K562 (cell line): ENCODE results near the gene IL17A. TPM values are rescaled to one million over a fixed set of nuclear protein-coding genes. Genes with fewer than 3 reads are reported as not detected.

ENCODE experiments used
- ATAC-seq: fragments of 200-7000 bp; cut with Tn5 transposase; 3 replicates; pipeline ENCODE4 v1.9.1; 2020; ENCODE audit warnings: moderate library complexity
- BruUV-seq: library from RNA; stranded (reverse); fragments of 400-500 nt; replicated peaks from 2 replicates; lab custom pipeline; 2021; lab: Mats Ljungman, UMichigan
- CTCF ChIA-PET: fragments of 300-600 bp; formaldehyde crosslinking; extraction: SDS; loops from one replicate; lab custom pipeline; 2021; ENCODE audit warnings: low intra/inter-chr PET ratio; lab: Yijun Ruan, JAX
- POLR2A ChIA-PET: fragments of 300-600, 350-650 bp; sonication (Branson Sonifier 250); formaldehyde crosslinking; extraction: SDS; loops from one replicate; lab custom pipeline; 2021; ENCODE audit warnings: antibody characterized with exemption, inconsistent platforms; lab: Yijun Ruan, JAX
- DNase-seq, 4 experiments: peaks; one replicate each; pipeline versions ENCODE4 v3.0.0 to v3.0.0-alpha.2; 2011 to 2018; ENCODE audit warnings: low spot score in 3 of 4, mixed read lengths in 3 of 4; ENCODE audit errors: extremely low read depth in 1 of 4
- FAIRE-seq: peaks from 2 replicates; lab custom pipeline; 2011; peaks lifted over from hg19 to GRCh38; lab: Jason Lieb, UNC
- H2AFZ ChIP-seq: 2 replicates; pipeline ENCODE4 v1.6.0; 2011; ENCODE audit warnings: low read depth, low read length, control low read depth, inconsistent platforms
- H3K27ac ChIP-seq: fragments of 200-600 bp; 3 replicates; pipeline ENCODE4 v1.8.0; 2011; ENCODE audit warnings: low read depth, mild to moderate bottlenecking, control low read depth, inconsistent platforms, low read length, moderate library complexity, mixed read lengths; ENCODE audit errors: extremely low read depth
- H3K27me3 ChIP-seq, 2 experiments: fragments of 300-600 bp in 1 of 2; 2 replicates in 1 of 2; 3 replicates in 1 of 2; pipeline versions ENCODE4 v1.6.0 to v1.8.0; 2011; ENCODE audit warnings: inconsistent platforms in 2 of 2, low read length in 2 of 2, mild to moderate bottlenecking in 1 of 2, mixed read lengths in 1 of 2, moderate library complexity in 1 of 2; ENCODE audit not compliant: control insufficient read depth in 2 of 2, insufficient read depth in 2 of 2
- H3K36me3 ChIP-seq: fragments of 300-600 bp; 3 replicates; pipeline ENCODE4 v1.8.0; 2011; ENCODE audit warnings: mild to moderate bottlenecking, low read length, inconsistent platforms; ENCODE audit not compliant: control insufficient read depth, insufficient read depth
- H3K4me1 ChIP-seq, 2 experiments: fragments of 200-600 bp in 1 of 2; replicated peaks in 1 of 2; 2 replicates in 1 of 2; 3 replicates in 1 of 2; pipeline versions ENCODE4 v1.5.1 to v1.8.0; 2011; ENCODE audit warnings: inconsistent platforms in 2 of 2, low read length in 2 of 2, mild to moderate bottlenecking in 1 of 2, mixed read lengths in 1 of 2, moderate library complexity in 1 of 2; ENCODE audit not compliant: control insufficient read depth in 2 of 2, insufficient read depth in 2 of 2
- H3K4me2 ChIP-seq: 2 replicates; pipeline ENCODE4 v1.6.1; 2011; ENCODE audit warnings: low read length, control low read depth, inconsistent platforms, mixed read lengths; ENCODE audit not compliant: insufficient read depth
- H3K4me3 ChIP-seq: fragments of 200-600 bp; sonication (generic), shearing (Covaris generic); 2 replicates; pipeline ENCODE4 v1.5.1; 2016; ENCODE audit warnings: control low read depth, inconsistent platforms
- H3K79me2 ChIP-seq: fragments of 200-600 bp; 3 replicates; pipeline ENCODE4 v1.8.0; 2011; ENCODE audit warnings: low read length, inconsistent platforms; ENCODE audit not compliant: control insufficient read depth, insufficient read depth
- H3K9ac ChIP-seq, 2 experiments: 2 replicates each; pipeline versions ENCODE4 v1.6.0 to v1.6.1; 2011; ENCODE audit warnings: low read depth in 2 of 2, low read length in 2 of 2, control low read depth in 1 of 2, inconsistent platforms in 1 of 2, mild to moderate bottlenecking in 1 of 2, mixed read lengths in 1 of 2; ENCODE audit not compliant: insufficient read depth in 1 of 2
- H3K9me1 ChIP-seq: one replicate; pipeline ENCODE4 v1.6.0; 2011; ENCODE audit warnings: inconsistent platforms, mild to moderate bottlenecking, low read length, moderate library complexity; ENCODE audit not compliant: control insufficient read depth, insufficient read depth
- H3K9me3 ChIP-seq: replicated peaks from 2 replicates; pipeline ENCODE4 v1.5.1; 2011; ENCODE audit warnings: low read depth, low read length, inconsistent platforms; ENCODE audit not compliant: control insufficient read depth, insufficient read depth
- H4K20me1 ChIP-seq: replicated peaks from 2 replicates; pipeline ENCODE4 v1.6.1; 2011; ENCODE audit warnings: low read length, inconsistent platforms, mixed read lengths; ENCODE audit not compliant: control insufficient read depth, insufficient read depth
- COPS2 ChIP-seq: fragments of 450-650 bp; conservative IDR thresholded peaks from 2 replicates; pipeline ENCODE4 v1.6.1; 2016; ENCODE audit warnings: mild to moderate bottlenecking, moderate library complexity
- CREM ChIP-seq: IDR thresholded peaks from 2 replicates; pipeline ENCODE4 v1.6.1; 2014; ENCODE audit warnings: antibody characterized with exemption, low read depth
- E2F1 ChIP-seq: sonication (generic); formaldehyde crosslinking; IDR thresholded peaks from 2 replicates; pipeline ENCODE4 v1.8.1; 2023; ENCODE audit warnings: mild to moderate bottlenecking, missing genetic modification reagents, moderate library complexity
- MEIS2 ChIP-seq: fragments of 450-650 bp; IDR thresholded peaks from 2 replicates; pipeline ENCODE4 v1.6.1; 2014; ENCODE audit warnings: mild to moderate bottlenecking; ENCODE audit not compliant: partially characterized antibody
- NFIC ChIP-seq: fragments of 450-650 bp; IDR thresholded peaks from 2 replicates; pipeline ENCODE4 v1.6.1; 2017; ENCODE audit warnings: mild to moderate bottlenecking, inconsistent platforms
- NR2C2 ChIP-seq, 2 experiments: fragments of 200-800 bp in 1 of 2; sonication (Bioruptor generic) in 1 of 2; sonication (generic) in 1 of 2; formaldehyde crosslinking in 1 of 2; IDR thresholded peaks; 2 replicates each; pipeline versions ENCODE4 v1.6.1 to v1.8.0; 2016 to 2022; ENCODE audit warnings: mild to moderate bottlenecking in 1 of 2, missing compliant biosample characterization in 1 of 2, missing genetic modification characterization in 1 of 2, missing genetic modification reagents in 1 of 2
- PHTF2 ChIP-seq: fragments of 250-450 bp; sonication (Bioruptor Pico); IDR thresholded peaks from 2 replicates; pipeline ENCODE4 v1.5.0; 2021; ENCODE audit warnings: mild to moderate bottlenecking
- PTTG1 ChIP-seq: fragments of 450-650 bp; IDR thresholded peaks from 2 replicates; pipeline ENCODE4 v1.6.1; 2016; ENCODE audit warnings: low read depth, mild to moderate bottlenecking, missing genetic modification characterization, missing compliant biosample characterization
- SREBF2 ChIP-seq: sonication (generic); formaldehyde crosslinking; IDR thresholded peaks from 2 replicates; pipeline ENCODE4 v1.4.0; 2020; ENCODE audit warnings: mild to moderate bottlenecking, missing genetic modification reagents
- SRSF7 ChIP-seq: fragments of 200-400 bp; formaldehyde crosslinking; optimal IDR thresholded peaks from 2 replicates; pipeline ENCODE3; 2017; ENCODE audit warnings: mild to moderate bottlenecking, low read depth, low read length
- TSHZ1 ChIP-seq: fragments of 250-450 bp; sonication (Bioruptor Pico); IDR thresholded peaks from 2 replicates; pipeline ENCODE4 v1.4.0; 2020; ENCODE audit warnings: mild to moderate bottlenecking, moderate library complexity
- ZBTB7A ChIP-seq: IDR thresholded peaks from 2 replicates; pipeline ENCODE4 v1.6.1; 2011; ENCODE audit warnings: low read depth, mild to moderate bottlenecking, low read length, moderate library complexity, borderline replicate concordance; ENCODE audit not compliant: control insufficient read depth
- ZFP36 ChIP-seq: fragments of 150-350 bp; IDR thresholded peaks from 2 replicates; pipeline ENCODE4 v1.6.1; 2018; ENCODE audit warnings: low read length, low read depth; ENCODE audit not compliant: partially characterized antibody
- ZNF121 ChIP-seq: sonication (generic); formaldehyde crosslinking; conservative IDR thresholded peaks from 2 replicates; pipeline ENCODE4 v1.8.0; 2022; ENCODE audit warnings: missing genetic modification reagents
- ZNF212 ChIP-seq: fragments of 450-650 bp; formaldehyde crosslinking; IDR thresholded peaks from 2 replicates; pipeline ENCODE4 v1.4.0; 2020; ENCODE audit warnings: mild to moderate bottlenecking
- ZNF253 ChIP-seq: fragments of 250-450 bp; sonication (Bioruptor Pico); conservative IDR thresholded peaks from 2 replicates; pipeline ENCODE4 v1.6.1; 2021; ENCODE audit warnings: mild to moderate bottlenecking
- ZNF511 ChIP-seq: sonication (generic); formaldehyde crosslinking; IDR thresholded peaks from 2 replicates; pipeline ENCODE4 v1.8.0; 2022; ENCODE audit warnings: mild to moderate bottlenecking, missing genetic modification reagents
- ZNF830 ChIP-seq: fragments of 250-450 bp; sonication (Bioruptor Pico); IDR thresholded peaks from 2 replicates; pipeline ENCODE4 v1.5.0; 2021; ENCODE audit warnings: mild to moderate bottlenecking
- WGBS: fragments of 100-300 bp; shearing (Covaris generic); methylation state at CpG from one replicate; pipeline ENCODE4 v1.1.6; 2016; ENCODE audit warnings: low coverage, mixed read lengths; ENCODE audit not compliant: insufficient coverage; ENCODE audit errors: missing lambda C conversion rate; 5-methylcytosine and 5-hydroxymethylcytosine counted together
- in situ Hi-C: fragments of 300-500 bp; cut with MboI; formaldehyde crosslinking; loops from 4 replicates; pipeline ENCODE4 v1.15.0; 2018; ENCODE audit warnings: inconsistent platforms, mixed read lengths
- intact Hi-C: fragments of 100-400 bp; cut with micrococcal nuclease; formaldehyde crosslinking; loops from 2 replicates; pipeline ENCODE4 v1.14.2; 2022
- polyA plus RNA-seq, 8 experiments: library from polyadenylated mRNA; depleted of rRNA in 4 of 8; stranded (reverse) in 5 of 8; unstranded in 3 of 8; fragments of >200 nt; fragmentation: Nextera tagmentation in 2 of 8; fragmentation: Illumina TruSeq in 1 of 8; extraction: Ambion mirVana in 2 of 8; extraction: Trizol in 1 of 8; gene quantifications; 2 replicates each; pipeline versions ENCODE4 v1.2.1 to v1.2.3, GENCODE V29; 2011 to 2014; ENCODE audit warnings: inconsistent platforms in 1 of 8, missing spikeins in 1 of 8
- total RNA-seq, 7 experiments: library from RNA; depleted of rRNA in 6 of 7; stranded (reverse); fragments of >200 nt in 6 of 7; fragmentation: Illumina TruSeq in 2 of 7; extraction: Trizol in 2 of 7; gene quantifications; 2 replicates each; pipeline versions ENCODE4 v1.2.1 to v1.2.3, GENCODE V29; 2011 to 2021; ENCODE audit warnings: low replicate concordance in 1 of 7

The IL17A gene
- total and polyA plus RNA-seq, 9 of the 15 experiments (the other 6 are each of a cell fraction or from before 2014, with no cell fraction given), result not detected

- TF ChIP-seq CREM, result peak; percentile 84
- TF ChIP-seq MEIS2, result peak; percentile 42
- TF ChIP-seq ZNF121 (CRISPR knock-in tag), result no peak
- no peak for TF ChIP-seq NR2C2 (CRISPR knock-in tag; IDR thresholded peaks at IDR 0.05)
- TF ChIP-seq NR2C2 (tag; IDR thresholded peaks at IDR 0.05), result peak; percentile 27; the same call in 1 of the 2 replicates
- TF ChIP-seq ZNF253 (CRISPR knock-in tag), result no peak
- peak; percentile 43; the same call in 1 of the 2 replicates for TF ChIP-seq NFIC
Observed at GRCh38 chr6:52152711-52153160, 33.4 kb upstream of the IL17A start (continued).

GRCh38 chr6:52154381-52154780, 31.8 kb upstream of the IL17A start:
- BruUV-seq, result no TSS peak
- intact Hi-C loops, result no loop called here
- no peak for FAIRE-seq
- TF ChIP-seq E2F1, result no peak
- no peak for TF ChIP-seq ZNF511 (CRISPR knock-in tag)
- TF ChIP-seq SRSF7, result no peak
- no peak for TF ChIP-seq ZNF830
- TF ChIP-seq SREBF2, result no peak
- TF ChIP-seq TSHZ1, result no peak
- no peak for TF ChIP-seq ZFP36
- no peak for TF ChIP-seq PHTF2
- TF ChIP-seq COPS2, result no peak
- TF ChIP-seq ZBTB7A, result no peak
- TF ChIP-seq ZNF212 (CRISPR knock-in tag), result no peak
- TF ChIP-seq PTTG1 (tag), result no peak

More at GRCh38 chr6:52154381-52154780, 31.8 kb upstream of the IL17A start:
- 0% methylated on average over 3 of the region's 3 CpGs for WGBS
- CTCF ChIA-PET, result no interaction called here
- no peaks in the 10 kb centered on the region for H3K9me3 ChIP-seq
- no peak overlapping the region for H3K4me3 ChIP-seq
- DNase-seq, result no peak
- H3K9ac ChIP-seq, result no peak overlapping the region
- H2AFZ ChIP-seq, result no peak overlapping the region
- no peaks in the 10 kb centered on the region for H3K9me1 ChIP-seq
- POLR2A ChIA-PET, result no interaction called here
- H3K79me2 ChIP-seq, result no peaks in the 10 kb centered on the region
- ATAC-seq, result no peak
- no peak overlapping the region for H3K4me2 ChIP-seq
- no peaks in the 10 kb centered on the region for H3K36me3 ChIP-seq
- in situ Hi-C loops, result no loop called here
- no peaks in the 10 kb centered on the region for H3K4me1 ChIP-seq
- H4K20me1 ChIP-seq, result no peaks in the 10 kb centered on the region
- no peak overlapping the region for H3K27ac ChIP-seq
- H3K27me3 ChIP-seq, result peaks cover 0 to 14% of the 10 kb centered on the region in 2 experiments; a peak in 1 of 5 replicates
